SIG-M5 treated with dmso at 0.1 percent for 504 hours (cell line): ENCODE measurements around the gene HOXC11.
A peak's percentile ranks its signal among the peaks of the same experiment; 100 is the strongest.

Experiments used
- DNase-seq: peaks from one replicate; lab custom pipeline; 2025; ENCODE audit not compliant: unreplicated experiment; lab: John Stamatoyannopoulos, UW

Gene HOXC11

DNA sequence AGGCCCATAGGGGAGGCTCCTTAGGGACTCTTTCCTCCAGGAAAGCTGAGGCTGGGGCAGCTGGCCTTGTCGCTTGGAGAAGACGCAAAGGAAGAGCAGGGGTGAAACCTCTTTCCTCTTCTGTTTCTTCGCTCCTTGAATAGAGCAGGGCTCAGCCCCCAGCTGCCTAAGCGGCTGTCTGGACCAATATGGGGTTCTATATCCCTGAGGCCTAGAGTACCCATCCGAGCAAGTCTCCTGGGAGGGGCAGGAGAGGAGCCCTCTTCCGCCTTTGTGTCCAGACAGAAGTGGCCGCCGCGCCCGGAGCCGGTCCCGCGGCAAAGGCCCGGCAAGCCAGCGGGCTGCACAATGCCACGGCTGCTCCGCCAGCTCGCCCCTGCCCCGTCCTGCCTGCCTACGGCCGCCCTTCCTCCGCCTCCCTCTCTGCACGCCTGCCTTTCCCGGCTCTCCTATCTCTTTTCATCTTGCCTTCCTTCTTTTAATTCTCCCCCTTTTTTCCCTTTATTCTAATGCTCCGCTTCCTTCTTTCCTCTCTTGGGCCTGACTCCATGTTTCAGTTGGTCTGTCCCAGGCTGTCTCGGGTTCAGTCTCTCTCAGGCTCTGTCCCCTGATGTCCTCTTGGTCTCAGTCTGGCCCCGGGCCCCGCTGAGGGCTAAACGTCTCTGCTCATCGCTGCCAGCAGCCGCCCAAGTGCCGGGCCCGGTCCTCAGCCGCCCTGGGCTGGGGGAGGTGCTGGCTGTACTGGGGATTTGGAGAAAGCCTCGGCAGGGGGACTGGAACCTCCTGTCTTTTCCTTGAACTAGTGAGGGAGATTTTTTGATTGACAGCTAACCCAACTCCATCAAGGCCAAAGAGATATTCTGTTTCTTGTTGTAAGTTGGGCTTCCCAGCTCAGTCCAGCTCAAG lies 24.5 kb downstream of the HOXC11 start:
- no peak for DNase-seq

DNA sequence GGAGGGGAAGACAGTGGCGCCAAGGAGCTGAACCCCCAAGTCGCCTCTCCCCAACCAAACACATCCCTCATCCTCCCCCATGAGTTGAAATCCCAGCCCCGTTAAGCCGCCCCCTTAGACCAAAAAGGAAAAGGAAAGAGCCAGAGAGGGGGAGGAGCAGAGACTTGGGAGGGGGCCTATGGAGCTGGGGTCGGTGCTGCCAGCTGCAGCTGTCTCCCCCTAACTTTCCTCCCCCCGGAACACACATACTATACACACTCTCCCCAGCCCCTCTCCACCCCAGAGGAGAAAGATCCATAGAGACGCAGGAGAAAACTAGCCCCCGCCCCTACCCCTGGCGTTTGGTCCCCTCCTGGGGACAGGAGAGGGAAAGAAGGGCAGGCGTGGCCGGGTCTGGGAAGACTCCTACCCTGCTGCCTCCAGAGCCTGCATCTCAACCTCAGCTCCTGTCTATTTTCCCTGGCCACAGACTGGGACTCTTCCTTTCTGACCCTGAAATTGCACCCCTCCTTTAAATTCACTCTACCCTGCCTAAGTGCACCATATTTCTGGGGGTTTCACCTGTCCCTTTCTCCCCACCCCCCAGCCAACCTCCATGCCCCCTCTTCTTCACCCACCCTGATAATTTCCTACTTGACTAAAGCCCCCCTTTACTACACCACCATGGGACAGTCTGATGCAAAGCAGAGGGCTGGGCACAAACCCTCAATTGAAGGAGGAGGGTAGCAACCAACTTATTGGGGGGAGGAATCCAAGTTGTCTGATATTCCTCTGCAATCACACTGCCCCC lies 25.4 kb downstream of the HOXC11 start:
- no peak for DNase-seq

DNA sequence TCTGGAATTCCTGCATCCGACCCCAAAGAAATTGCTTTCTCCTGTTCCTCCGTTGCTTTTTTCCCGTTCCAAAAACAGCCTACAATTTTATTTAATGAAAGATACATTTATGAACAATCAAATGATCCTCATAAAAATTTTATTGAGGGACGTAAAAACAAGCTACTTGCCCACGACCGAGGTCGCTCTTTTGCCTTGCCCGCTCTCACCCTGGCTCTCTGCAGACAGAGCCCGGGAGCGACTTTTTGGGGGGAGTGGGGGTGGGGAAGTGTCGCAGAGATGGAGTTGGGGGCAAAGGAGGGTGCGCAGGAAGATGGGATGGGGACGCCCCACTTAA lies 25.9 kb downstream of the HOXC11 start:
- no peak for DNase-seq

DNA sequence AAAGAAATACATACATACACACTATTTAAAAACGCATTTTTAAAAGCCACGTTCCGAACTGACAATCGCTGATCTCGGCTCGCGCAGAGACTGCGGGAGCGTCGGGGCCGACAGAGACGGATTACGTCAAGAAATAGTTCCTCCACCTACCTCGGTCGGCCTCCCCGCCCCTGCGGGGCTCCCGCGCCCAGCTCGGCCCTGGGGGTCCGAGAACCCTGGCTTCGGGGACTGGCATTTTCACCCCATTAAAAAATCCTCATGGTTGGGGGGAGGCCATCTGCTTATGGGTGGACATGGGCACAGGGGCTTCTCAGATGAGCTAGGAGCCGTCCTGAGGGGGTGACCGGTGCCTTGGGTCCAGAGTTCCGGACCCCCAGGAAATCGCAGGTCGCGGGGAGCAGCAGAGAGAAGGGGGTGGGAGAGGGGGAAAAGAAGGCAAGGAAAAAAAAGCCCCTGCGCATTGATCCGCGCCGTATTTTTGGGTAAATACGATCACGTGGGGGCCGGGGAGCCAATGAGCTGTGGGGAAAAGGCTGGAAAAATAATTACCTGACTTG lies 26.7 kb downstream of the HOXC11 start:
- peak; percentile 48 for DNase-seq

DNA sequence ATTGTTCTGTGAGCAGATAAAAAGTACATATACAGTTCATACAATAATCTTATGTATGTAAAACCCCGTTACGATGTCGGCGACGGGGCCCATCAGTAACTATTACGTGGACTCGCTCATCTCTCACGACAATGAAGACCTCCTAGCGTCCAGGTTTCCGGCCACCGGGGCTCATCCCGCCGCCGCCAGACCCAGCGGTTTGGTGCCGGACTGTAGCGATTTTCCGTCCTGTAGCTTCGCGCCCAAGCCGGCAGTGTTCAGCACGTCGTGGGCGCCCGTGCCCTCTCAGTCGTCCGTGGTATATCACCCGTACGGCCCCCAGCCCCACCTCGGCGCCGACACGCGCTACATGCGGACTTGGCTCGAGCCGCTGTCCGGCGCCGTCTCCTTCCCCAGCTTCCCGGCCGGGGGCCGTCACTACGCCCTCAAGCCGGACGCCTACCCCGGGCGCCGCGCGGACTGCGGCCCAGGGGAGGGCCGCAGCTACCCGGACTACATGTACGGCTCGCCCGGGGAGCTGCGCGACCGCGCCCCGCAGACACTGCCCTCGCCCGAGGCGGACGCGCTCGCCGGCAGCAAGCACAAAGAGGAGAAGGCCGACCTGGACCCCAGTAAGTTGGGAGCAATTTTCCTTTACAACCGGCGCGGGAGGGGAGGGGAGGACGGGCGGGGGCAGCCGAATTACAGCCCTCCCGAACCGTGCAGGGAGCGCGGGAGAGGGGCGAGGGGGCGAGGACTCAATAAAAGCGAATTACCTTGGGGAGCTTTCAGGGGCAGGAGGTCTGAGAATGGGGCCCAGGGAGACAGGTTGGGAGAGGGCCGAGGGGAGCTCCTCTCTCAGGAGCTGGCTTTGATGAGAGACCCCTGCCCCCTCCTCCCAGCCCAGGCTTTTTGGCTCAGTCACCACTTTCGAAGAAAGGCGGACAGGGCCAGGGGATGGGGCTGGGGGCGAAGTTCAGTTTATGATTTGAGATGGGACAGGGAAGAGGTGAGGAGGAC lies 27.5 kb downstream of the HOXC11 start, which contains the start of gene HOXC9:
Gene HOXC9 (plus strand): TSS at position 46 of the 999 bp plus-strand sequence. CDS start 28 bp downstream, at position 74.
- DNase-seq = no peak

DNA sequence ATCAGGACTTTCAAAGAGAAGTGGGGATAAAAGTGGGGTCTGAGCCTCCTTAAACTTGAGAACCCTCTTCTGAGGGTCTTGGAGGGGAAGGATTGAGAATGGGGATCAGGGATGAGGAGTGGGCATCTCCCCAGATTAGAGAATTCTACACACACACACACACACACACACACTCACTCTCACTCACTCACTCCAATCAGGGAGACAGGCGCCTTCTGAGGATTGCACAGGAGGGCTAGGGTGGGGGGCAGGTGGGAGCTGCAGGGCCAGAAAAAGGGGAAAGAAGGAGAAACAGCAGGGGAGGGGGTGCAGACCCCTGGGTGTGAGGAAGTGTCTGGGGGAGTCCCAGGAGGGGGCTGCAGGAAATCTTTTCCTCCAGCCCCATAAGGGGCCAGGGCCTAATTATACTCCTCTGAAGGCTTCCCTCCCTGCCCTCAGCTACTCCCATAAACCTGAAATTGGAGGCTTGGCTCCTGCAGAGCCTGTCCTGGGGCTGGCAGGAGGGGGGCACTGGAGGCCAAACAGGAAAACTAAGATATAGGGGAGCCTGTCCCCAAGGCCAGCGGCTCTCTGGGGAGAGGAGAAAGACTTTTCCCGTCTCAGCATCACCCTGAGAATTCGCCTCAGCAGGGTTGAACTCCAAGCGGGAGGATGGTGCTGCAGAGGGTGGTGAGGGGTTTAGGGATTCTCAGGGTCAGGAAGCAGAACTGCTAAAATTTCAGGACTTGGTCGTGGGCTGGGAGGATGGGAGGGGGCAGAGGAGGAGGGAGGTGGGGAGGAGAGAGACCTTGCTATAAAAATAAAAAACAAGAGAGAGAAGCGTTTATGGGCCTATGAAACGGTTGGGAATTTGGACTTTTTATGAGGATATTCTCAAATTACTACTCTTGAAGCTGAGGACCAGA lies 28.6 kb downstream of the HOXC11 start:
- DNase-seq = no peak

DNA sequence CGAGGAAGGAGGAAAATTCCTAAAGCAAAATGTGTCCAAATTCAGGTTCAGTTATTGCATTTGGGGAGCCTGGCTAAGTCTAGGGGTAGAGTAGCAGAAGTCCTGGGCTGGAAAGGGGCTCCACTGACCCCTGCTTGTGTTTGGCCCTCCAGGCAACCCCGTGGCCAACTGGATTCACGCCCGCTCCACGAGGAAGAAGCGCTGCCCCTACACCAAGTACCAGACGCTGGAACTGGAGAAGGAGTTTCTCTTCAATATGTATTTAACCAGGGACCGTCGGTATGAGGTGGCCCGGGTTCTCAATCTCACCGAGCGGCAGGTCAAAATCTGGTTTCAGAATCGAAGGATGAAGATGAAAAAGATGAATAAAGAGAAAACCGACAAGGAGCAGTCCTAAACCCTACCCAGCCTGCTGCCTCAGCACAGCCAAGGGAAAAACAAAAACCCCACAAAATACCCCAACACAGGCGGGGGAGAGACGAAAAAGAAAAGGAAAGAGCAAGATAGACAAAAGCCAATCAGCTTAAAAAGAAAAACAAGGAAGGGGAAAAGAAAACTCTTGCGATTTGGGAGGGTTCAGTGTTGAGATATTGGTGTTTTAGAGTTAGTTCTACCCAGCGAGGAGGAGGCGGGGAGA lies 29.5 kb downstream of the HOXC11 start:
- no peak for DNase-seq

DNA sequence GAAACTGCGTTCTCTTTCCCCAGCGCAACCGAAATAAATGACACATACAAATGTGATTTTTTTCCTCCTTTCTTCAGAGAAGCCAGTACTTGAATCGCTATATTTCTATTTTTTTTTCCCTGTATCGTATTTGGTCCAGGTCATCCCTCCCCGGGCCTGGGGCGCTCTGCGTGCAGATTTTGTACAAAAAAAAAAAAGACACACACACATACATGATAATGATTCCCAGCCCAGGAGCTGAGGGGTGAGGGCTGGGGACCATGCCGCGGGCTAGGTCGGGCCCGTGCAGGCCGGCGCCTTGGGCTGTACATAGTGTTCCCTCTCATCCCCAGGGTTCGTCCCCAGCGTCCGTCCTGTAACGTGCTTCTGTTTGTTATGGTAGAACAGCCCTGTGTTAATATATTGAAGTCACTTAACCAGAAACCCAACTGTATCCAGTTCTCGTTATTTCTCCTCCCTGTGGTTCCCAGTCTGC lies 30.0 kb downstream of the HOXC11 start:
- no peak for DNase-seq

DNA sequence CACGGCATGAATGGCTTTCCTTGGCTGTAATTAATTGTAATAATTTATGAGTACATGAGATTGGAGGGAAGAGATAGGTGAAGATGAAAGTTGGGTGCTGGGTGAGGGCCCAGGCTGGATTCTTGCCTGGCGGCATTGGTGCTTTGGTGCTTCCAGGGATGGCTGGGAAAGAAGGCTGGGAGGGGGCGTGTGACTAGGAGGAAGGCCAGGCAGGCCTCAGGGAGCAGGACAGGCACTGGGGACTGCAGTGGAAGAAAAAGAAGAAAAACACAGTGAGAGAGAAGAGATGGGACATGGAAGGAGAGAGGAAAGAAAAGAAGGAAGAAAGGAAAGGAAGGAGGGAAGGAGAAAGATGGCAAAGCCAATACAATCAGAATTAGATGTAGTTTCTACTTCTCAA lies 30.7 kb downstream of the HOXC11 start:
- DNase-seq = no peak

DNA sequence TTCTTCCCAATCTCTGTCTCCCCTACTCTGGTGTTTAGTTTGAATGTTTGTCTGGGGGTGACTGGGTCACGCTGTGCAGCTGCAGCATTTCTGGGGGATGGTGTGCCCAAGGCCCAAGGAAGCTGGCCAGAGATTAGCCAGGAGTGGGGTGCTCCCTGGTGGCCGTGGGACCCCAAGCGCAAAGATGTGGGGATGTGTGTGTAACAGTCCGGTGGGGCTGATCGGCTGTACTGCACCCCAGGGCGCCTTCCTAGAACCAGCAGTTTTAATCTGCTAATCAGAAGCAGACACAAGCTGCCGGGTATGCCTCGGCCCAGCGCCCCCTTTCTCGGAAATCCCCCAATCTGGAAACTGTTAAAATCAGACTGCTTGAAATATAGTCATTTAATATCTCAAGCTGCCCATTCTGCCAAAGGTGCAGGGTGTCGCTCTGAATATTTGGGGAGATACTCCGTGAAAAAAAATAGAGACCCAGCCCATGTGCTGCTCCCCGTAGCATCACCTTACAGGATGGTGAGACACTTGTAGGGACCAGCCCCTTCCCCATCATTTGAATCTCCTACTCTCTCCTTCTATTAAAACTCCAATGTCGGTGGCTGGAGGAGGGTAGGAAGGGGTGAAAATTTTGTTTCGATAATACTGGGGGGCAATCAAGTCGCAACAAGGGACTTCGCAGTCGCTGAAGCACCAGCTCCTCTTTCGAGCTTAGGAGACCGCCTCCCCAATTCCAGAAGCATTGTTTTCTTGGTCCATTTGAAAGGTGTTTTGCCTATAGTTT lies 31.3 kb downstream of the HOXC11 start:
- no peak for DNase-seq

DNA sequence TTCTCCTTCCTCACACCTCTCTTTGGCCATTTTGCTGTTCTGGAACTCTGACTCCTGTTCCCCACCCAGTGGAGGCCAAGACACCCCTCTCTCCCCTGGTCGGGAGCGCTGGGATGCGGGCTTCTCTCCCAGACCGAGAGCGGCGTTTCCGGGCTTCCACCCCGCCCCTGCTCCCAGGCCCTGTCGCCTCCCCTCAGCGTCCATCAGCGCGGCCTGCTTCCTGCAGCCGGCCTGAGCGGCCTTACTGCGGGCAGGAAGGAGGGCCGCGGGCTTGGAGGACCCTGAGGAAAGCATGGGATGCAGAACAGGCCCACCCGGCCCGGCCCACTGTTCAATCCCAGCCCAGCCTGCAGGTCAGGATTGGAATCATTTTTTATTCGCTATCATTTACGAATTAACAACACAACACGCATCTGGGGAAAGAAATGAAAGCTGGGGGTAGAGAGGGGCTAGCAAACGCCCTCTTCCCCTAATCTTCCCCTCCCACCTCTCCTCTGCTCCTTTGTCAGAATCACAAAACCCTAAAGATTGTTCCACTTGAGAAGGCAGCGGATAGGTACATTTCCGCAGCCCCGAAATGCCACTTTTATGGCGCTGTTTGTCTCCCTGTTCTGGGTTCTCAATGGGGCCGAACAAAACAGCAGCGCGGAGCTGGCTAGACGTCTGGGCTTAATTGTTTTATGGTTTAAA lies 32.1 kb downstream of the HOXC11 start:
- DNase-seq = no peak

DNA sequence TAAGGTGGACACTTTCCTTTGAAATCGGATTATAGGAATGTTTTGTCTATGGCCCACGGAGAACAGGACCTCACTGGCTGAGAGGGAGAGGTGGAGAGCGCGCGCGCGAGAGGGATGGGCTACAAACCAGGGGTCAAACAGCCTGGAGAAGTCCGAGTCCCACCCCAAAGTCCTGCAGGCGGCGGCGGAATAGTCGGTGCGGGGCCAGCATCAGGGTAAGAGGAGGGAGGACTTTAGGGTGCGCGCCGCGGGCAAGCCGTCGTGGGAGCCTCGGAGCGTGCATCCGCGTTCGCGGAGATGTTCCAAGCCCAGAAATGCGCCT lies 32.6 kb downstream of the HOXC11 start:
- DNase-seq = no peak

DNA sequence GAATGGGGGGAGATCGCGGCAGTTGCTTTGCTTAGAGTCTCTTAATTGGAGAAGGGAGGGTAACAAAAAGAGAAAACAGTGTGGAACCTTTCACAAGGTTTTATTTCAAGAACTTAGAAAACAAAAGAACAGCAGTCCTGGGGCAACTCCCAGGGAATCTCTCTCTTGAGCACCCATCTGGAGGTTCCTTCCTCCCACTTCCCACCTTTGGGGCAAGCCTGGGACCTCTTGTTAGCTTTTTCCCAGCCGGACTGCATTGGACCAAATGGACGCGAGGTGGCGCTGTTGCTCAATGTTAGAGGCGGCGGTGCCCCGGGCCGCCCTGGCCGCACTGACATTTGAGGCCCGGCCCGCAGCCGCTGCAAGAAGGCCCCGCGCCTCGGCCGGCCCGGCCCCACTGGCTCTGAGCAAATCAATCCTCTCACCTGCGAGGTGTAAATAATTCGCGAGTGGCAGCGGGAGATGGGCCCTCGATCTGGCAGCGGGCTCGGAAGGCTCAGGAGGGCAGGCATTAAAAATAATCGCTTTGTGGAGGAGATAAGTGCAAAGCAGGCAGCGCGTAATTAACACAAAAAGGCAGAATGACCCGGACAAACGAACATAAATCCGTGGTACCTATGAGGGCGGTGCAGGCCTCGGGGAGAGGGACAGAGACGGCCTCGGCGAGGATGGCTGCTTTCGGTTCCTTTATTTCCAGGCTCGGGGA lies 33.1 kb downstream of the HOXC11 start:
- DNase-seq = peak; percentile 70

DNA sequence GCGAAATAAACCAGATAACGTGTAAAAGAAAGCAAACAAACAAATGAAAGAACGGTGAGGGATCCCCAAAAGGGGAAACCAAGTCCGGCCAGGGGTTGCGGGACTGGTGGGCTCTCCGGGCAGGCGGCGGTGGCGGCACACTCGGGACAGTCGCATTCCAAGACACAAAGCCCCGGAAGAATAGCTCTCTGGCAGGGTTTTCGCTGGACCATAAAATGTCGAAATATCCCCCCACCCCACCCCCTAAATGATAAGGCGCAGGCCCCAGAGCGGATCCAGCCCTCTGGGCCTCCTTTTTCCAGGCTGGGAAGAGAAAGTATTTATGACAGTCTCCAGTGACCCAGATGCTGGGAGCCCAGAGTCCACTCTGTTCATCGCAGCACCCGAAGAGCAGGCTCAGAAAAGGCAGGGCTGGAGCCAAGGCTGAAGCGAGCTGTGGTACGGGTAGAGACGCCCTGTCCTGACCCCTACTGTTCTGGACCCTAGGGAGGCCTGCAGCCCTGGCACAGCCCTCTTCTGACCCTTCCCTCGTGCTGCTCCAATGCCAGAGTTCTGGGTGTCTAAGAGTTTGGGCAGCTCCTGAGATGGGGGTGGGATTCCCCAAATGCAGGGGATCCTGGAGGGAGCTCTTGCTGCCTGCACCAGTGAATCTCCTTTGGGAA lies 33.8 kb downstream of the HOXC11 start:
- DNase-seq = no peak

DNA sequence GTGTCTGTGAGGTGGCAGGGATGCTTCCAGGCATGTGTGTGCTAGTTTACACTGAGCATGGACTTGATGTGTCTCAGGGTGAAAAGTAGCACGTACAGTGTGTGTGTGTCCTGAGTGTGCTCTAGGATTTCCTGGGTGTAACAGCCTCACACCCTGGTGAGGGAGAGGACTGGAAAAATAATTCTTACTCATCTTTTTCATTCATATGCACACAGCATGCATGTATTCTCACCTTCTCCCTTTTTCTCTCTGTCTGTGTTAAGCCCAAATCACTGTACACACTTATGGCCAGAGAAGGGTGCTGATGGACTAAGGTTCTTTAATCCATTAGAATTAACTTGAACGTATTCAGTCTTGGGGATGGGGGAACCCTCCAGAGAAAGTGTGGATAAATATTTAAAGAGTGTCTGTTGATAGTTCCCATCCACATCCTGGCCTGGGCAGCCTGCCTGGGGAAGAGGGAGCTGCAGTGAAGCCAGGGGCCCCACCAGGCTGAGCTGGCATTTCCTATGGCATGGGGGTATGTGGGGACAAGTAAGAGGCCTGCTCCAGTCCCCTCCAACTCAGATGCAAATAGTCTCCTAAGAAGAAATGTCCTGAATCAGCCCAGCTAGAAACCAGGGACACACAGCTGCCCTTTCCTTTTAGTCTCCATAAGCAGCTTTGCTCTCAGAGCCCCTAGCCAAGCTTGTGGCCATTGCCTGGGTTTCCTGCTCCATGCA lies 34.8 kb downstream of the HOXC11 start:
- DNase-seq = no peak

DNA sequence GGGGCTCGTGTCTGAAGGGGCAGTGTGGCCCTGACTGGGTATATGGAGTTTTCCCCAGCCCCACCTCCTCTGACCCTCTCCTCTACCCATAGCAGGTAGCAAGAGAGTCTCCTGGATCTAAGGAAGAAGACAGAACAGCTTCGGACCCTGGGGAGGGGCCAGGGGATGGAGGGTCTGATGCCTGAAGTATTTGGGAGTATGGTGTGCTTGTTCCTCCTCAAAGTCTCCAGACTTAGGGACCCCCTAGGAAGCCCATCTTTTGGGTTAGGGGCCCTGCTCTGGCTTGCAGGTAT lies 35.3 kb downstream of the HOXC11 start:
- DNase-seq = no peak
